ENCODE results near the gene SNORC. TPM values are rescaled to one million over a fixed set of nuclear protein-coding genes. Genes with fewer than 3 reads are reported as not detected.

The SNORC gene
- total and polyA plus RNA-seq, 7 donors: under 0.01 to 13.2 (median 1.9) TPM

DNA sequence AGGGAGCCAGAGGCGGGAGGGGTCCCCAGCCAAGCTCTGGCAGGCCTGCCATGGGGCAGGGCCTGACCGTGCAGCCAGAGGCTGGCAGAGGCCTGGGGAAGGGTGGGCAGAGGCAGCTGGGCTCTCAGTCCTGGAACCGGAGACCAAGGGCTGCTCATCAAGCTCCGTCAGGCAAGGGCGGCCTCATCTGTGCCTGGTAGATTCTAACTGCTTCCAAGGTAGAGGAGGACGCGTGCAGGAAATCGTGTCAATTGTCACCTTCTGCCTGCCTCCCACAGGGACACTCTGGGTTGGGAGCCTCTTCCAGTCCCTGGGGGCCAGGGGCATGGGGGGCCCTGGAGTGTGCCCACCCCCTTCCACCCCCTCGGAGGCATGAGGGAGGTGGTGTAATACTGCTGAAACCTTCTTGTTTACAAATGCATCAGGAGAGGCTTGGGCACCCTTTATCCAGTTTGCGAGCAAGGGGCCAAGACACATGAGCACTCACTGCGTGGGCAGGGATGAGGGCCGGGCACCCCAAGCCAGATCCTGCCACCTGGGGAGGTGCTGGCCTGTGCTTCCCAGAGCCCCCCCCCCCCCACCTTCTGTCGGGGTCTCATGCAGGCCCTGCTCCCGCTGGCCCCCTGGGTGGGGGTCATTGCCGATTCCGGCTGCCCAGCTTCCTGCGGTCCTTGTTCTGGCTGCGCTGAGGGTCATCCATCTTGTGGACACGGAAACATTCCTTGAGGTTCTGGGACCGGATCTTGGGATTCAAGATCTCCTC, 9.0 kb downstream of the SNORC start:
- H3K4me3 ChIP-seq: no peak overlapping the region
- no peak for TF ChIP-seq POLR2A (IDR thresholded peaks at IDR 0.05)
- no peak for TF ChIP-seq POLR2AphosphoS5 (IDR thresholded peaks at IDR 0.05)
- TF ChIP-seq, protein P1, sequence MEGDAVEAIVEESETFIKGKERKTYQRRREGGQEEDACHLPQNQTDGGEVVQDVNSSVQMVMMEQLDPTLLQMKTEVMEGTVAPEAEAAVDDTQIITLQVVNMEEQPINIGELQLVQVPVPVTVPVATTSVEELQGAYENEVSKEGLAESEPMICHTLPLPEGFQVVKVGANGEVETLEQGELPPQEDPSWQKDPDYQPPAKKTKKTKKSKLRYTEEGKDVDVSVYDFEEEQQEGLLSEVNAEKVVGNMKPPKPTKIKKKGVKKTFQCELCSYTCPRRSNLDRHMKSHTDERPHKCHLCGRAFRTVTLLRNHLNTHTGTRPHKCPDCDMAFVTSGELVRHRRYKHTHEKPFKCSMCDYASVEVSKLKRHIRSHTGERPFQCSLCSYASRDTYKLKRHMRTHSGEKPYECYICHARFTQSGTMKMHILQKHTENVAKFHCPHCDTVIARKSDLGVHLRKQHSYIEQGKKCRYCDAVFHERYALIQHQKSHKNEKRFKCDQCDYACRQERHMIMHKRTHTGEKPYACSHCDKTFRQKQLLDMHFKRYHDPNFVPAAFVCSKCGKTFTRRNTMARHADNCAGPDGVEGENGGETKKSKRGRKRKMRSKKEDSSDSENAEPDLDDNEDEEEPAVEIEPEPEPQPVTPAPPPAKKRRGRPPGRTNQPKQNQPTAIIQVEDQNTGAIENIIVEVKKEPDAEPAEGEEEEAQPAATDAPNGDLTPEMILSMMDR (IDR thresholded peaks at IDR 0.05): no peak
- no peak for TF ChIP-seq EP300 (IDR thresholded peaks at IDR 0.05)
- no peaks in the 10 kb centered on the region for H3K36me3 ChIP-seq
- H3K9me3 ChIP-seq: no peaks in the 10 kb centered on the region
- H3K4me1 ChIP-seq: peaks cover 0 to 20% (median 16%) of the 10 kb centered on the region in 4 donors
- peak; percentile 40 for DNase-seq
- 79 to 88% methylated on average over 20 of the region's 20 CpGs for WGBS, 2 donors
- peaks cover 17 to 28% (median 24%) of the 10 kb centered on the region in 3 donors for H3K27me3 ChIP-seq
- intact Hi-C loops (cut with DNase I): no loop called here
- no peak overlapping the region for H3K27ac ChIP-seq

DNA sequence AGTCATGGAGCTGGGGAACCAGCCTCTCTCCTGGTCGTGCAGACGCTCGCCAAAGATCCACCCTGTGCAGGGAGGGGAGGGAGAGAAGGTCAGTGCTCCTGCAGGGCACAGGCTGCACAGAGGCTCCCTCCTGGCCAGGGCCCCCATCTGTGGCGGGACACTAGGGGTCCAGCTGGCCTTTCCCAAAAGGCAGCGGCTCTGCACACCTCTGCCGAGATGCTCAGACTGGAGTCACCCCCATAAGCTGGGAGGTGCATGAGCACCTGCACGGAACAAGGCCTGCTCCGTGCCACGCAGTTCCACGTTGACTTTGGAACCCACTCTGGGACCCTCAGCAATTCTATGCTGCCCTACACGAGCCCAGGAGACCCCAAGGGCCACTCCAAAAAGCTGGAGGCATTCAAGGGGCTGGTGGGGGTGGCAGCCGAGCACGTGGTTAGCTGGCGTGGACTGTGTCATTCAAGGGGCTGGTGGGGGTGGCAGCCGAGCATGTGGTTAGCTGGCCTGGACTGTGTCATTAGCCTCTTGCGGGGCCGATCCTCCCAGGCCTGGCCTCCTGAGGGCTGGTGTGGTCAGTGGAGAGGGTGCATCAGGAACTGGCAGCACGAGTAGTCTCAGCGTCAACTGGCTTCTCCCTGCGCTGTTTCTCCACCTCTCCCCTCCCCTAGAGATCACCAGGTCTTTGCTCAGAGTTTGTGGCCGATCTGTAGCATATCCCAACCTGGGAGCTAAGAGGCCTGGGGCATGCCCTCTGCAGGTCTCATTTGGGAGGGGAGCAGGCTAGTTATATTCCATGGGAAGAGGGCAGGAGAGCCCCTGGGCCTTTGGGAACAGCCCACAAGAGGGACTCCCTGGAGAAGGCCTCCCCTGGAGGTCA, 9.8 kb downstream of the SNORC start:
- intact Hi-C loops (cut with DNase I): no loop called here
- TF ChIP-seq EP300 (IDR thresholded peaks at IDR 0.05) (no peak), POLR2A (IDR thresholded peaks at IDR 0.05) (no peak), POLR2AphosphoS5 (IDR thresholded peaks at IDR 0.05) (no peak)
- TF ChIP-seq, protein P1 (IDR thresholded peaks at IDR 0.05): no peak
- Histone ChIP-seq H3K4me3 (no peak overlapping the region), H3K36me3 (no peaks in the 10 kb centered on the region), H3K27ac (no peak overlapping the region), H3K9me3 (no peaks in the 10 kb centered on the region), H3K27me3 (peaks cover 17 to 27% (median 24%) of the 10 kb centered on the region in 3 donors), H3K4me1 (peaks cover 0 to 20% (median 16%) of the 10 kb centered on the region in 4 donors)
- WGBS, 2 donors: 81 to 88% methylated on average over 21 of the region's 21 CpGs
- DNase-seq: peak; percentile 49

DNA sequence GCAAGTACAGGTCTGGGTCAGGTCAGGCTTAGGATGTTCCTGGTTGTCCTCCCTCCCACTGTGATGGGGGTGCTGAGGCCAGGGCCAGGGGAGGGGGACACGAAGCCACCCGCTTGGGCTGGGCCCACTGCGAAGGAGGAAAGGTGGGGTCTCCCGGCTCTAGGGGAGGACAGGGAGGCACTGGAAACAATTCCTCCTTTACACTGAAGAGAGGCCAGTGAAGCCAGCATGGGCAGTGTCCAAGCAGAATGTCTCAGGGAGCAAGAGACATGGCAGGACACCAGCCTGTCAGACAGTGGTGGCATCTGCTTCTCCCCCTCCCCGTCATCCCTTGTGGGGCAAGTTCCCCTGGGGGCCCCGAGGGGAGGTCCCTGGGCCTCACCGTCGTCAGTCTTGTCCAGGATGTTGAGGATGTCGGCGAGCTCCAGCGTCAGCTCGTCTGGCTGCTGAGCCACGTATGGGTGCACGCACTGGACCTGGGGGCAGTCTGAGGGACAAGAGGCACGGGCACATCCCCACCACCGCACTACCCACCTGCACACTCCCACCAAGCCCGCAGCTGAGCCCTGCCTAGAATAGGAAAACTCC, 10.8 kb downstream of the SNORC start:
- TF ChIP-seq POLR2A (IDR thresholded peaks at IDR 0.05) (no peak), POLR2AphosphoS5 (IDR thresholded peaks at IDR 0.05) (no peak), EP300 (IDR thresholded peaks at IDR 0.05) (no peak)
- TF ChIP-seq, protein P1 (IDR thresholded peaks at IDR 0.05): no peak
- intact Hi-C loops (cut with DNase I): no loop called here
- no peaks in the 10 kb centered on the region for H3K9me3 ChIP-seq
- WGBS, 2 donors: 75 to 81% methylated on average over 17 of the region's 17 CpGs
- H3K27ac ChIP-seq: no peak overlapping the region
- H3K27me3 ChIP-seq: peaks cover 13 to 24% (median 14%) of the 10 kb centered on the region in 3 donors
- peaks cover 0 to 14% (median 11%) of the 10 kb centered on the region in 4 donors for H3K4me1 ChIP-seq
- peak; percentile 52 for DNase-seq
- no peaks in the 10 kb centered on the region for H3K36me3 ChIP-seq
- H3K4me3 ChIP-seq: no peak overlapping the region

DNA sequence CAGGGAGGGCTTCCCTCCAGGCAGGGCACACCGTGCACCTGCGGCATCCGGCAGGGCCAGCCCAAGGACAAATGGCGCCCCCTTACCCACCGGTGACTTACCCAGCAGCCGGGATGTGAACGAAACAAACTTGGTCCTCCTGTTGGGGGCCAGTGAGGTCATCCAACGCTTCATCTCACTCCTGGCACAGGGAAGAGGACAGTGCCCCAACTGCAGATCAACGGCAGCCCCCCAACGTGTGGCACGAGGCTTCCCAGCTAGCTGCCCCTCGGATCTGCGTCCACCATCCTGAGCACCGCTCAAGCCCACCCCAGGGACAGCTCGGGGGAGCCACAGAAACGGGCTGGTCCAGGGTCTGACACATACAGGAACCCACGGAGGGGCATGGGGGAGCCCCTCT, 12.0 kb downstream of the SNORC start:
- intact Hi-C loops (cut with DNase I): no loop called here
- no peaks in the 10 kb centered on the region for H3K36me3 ChIP-seq
- TF ChIP-seq POLR2AphosphoS5 (IDR thresholded peaks at IDR 0.05) (no peak), POLR2A (IDR thresholded peaks at IDR 0.05) (no peak), EP300 (IDR thresholded peaks at IDR 0.05) (no peak)
- TF ChIP-seq, protein P1 (IDR thresholded peaks at IDR 0.05): no peak
- peaks cover 0 to 2% (median under 1%) of the 10 kb centered on the region in 4 donors for H3K4me1 ChIP-seq
- WGBS, 2 donors: 93% methylated on average over 17 of the region's 17 CpGs
- peaks cover under 1 to 17% (median 1%) of the 10 kb centered on the region in 3 donors for H3K27me3 ChIP-seq
- no peak overlapping the region for H3K4me3 ChIP-seq
- H3K27ac ChIP-seq: no peak overlapping the region
- DNase-seq: no peak
- no peaks in the 10 kb centered on the region for H3K9me3 ChIP-seq
